ENCODE measurements around the gene MTFP1. TPM values are rescaled to one million over a fixed set of nuclear protein-coding genes. Genes with fewer than 3 reads are reported as not detected.

MTFP1 gene
- total and polyA plus RNA-seq, 2 donors (not counting 1 experiment from before 2014, with no cell fraction given), result 11.8 to 18.4 TPM

- Mint-ChIP-seq H3K4me1 (no peaks in the 10 kb centered on the region), H3K27me3 (peaks cover 22% of the 10 kb centered on the region), H3K27ac (no peak overlapping the region), H3K9me3 (ENCODE audit: insufficient read depth) (no peaks in the 10 kb centered on the region), H3K4me3 (no peak overlapping the region)
- Histone ChIP-seq H3K9ac (ENCODE audit: low read length) (no peak overlapping the region), H3K4me3 (ENCODE audit: control extremely low read depth in 1 of 5, extremely low read depth in 1 of 5, insufficient read depth in 1 of 5, low read depth in 2 of 5, low read length in 4 of 5) (no peak overlapping the region), H4K20me1 (ENCODE audit: control insufficient read depth, insufficient read depth, low read length, poor library complexity, severe bottlenecking) (no peaks in the 10 kb centered on the region), H3K27ac (ENCODE audit: low read length in 2 of 2) (no peak overlapping the region), H3K36me3 (replicated peaks in 1 of 2; ENCODE audit: control extremely low read depth in 1 of 2, control insufficient read depth in 1 of 2, extremely low read depth in 1 of 2, insufficient read depth in 2 of 2, low read length in 1 of 2) (no peaks in the 10 kb centered on the region), H3K9me3 (ENCODE audit: control extremely low read depth in 1 of 3, control insufficient read depth in 2 of 3, insufficient read depth in 1 of 3, low read length in 2 of 3) (peaks cover 0 to 5% (median 0%) of the 10 kb centered on the region in 3 donors), H2AFZ (ENCODE audit: insufficient read depth, low read depth, low read length, poor library complexity, severe bottlenecking) (no peak overlapping the region), H3K79me2 (ENCODE audit: control insufficient read depth, insufficient read depth, low read length) (no peaks in the 10 kb centered on the region), H3K4me1 (ENCODE audit: control insufficient read depth in 2 of 2, insufficient read depth in 2 of 2, low read length in 2 of 2) (no peaks in the 10 kb centered on the region), H3K4me2 (replicated peaks; ENCODE audit: low read depth, low read length, poor library complexity, severe bottlenecking) (no peak overlapping the region), H3K27me3 (replicated peaks in 1 of 4; ENCODE audit: control extremely low read depth in 1 of 4, control insufficient read depth in 3 of 4, insufficient read depth in 4 of 4, low read length in 3 of 4) (peaks cover 0 to 9% (median 0%) of the 10 kb centered on the region in 4 experiments)
- ATAC-seq (ENCODE audit: low read depth) (no peak), DNase-seq (no peak)
- intact Hi-C loops (cut with micrococcal nuclease), result no loop called here
- TF ChIP-seq CTCF (IDR thresholded peaks at IDR 0.05) (no peak), EZH2 (IDR thresholded peaks at IDR 0.05; ENCODE audit: borderline replicate concordance, insufficient read depth, low read depth, low read length, poor library complexity, severe bottlenecking) (no peak)
- WGBS (ENCODE audit: insufficient coverage), result 57% methylated on average over 2 of the region's 6 CpGs
- CTCF ChIA-PET, result no interaction called here
- POLR2A ChIA-PET, result no interaction called here
These were observed 27.3 kb downstream of the MTFP1 start for GRCh38 chr22:30452861-30453260.

GRCh38 chr22:30453731-30454510 is 28.4 kb downstream of the MTFP1 start:
- H2AFZ ChIP-seq (ENCODE audit: insufficient read depth, low read depth, low read length, poor library complexity, severe bottlenecking), result no peak overlapping the region
- Mint-ChIP-seq H3K4me1 (no peaks in the 10 kb centered on the region), H3K9me3 (ENCODE audit: insufficient read depth) (no peaks in the 10 kb centered on the region), H3K4me3 (no peak overlapping the region), H3K27ac (no peak overlapping the region), H3K27me3 (peaks cover 20% of the 10 kb centered on the region)
- H4K20me1 ChIP-seq (ENCODE audit: control insufficient read depth, insufficient read depth, low read length, poor library complexity, severe bottlenecking), result no peaks in the 10 kb centered on the region
- no peak overlapping the region for H3K9ac ChIP-seq (ENCODE audit: low read length)
- no peak overlapping the region for H3K4me2 ChIP-seq (replicated peaks; ENCODE audit: low read depth, low read length, poor library complexity, severe bottlenecking)
- WGBS (ENCODE audit: insufficient coverage), result 70% methylated on average over 3 of the region's 6 CpGs
- TF ChIP-seq EZH2 (IDR thresholded peaks at IDR 0.05; ENCODE audit: borderline replicate concordance, insufficient read depth, low read depth, low read length, poor library complexity, severe bottlenecking) (no peak), CTCF (IDR thresholded peaks at IDR 0.05) (no peak)
- intact Hi-C loops (cut with micrococcal nuclease), result no loop called here
- H3K9me3 ChIP-seq (ENCODE audit: control extremely low read depth in 1 of 3, control insufficient read depth in 2 of 3, insufficient read depth in 1 of 3, low read length in 2 of 3), result peaks cover 0 to 5% (median 0%) of the 10 kb centered on the region in 3 donors
- H3K4me3 ChIP-seq (ENCODE audit: control extremely low read depth in 1 of 5, extremely low read depth in 1 of 5, insufficient read depth in 1 of 5, low read depth in 2 of 5, low read length in 4 of 5), result no peak overlapping the region
- ATAC-seq (ENCODE audit: low read depth) (no peak), DNase-seq (no peak)
- ChIA-PET CTCF (no interaction called here), POLR2A (no interaction called here)
- peaks cover 0 to 7% (median 0%) of the 10 kb centered on the region in 4 experiments for H3K27me3 ChIP-seq (replicated peaks in 1 of 4; ENCODE audit: control extremely low read depth in 1 of 4, control insufficient read depth in 3 of 4, insufficient read depth in 4 of 4, low read length in 3 of 4)
- no peaks in the 10 kb centered on the region for H3K36me3 ChIP-seq (replicated peaks in 1 of 2; ENCODE audit: control extremely low read depth in 1 of 2, control insufficient read depth in 1 of 2, extremely low read depth in 1 of 2, insufficient read depth in 2 of 2, low read length in 1 of 2)
- no peaks in the 10 kb centered on the region for H3K4me1 ChIP-seq (ENCODE audit: control insufficient read depth in 2 of 2, insufficient read depth in 2 of 2, low read length in 2 of 2)
- no peaks in the 10 kb centered on the region for H3K79me2 ChIP-seq (ENCODE audit: control insufficient read depth, insufficient read depth, low read length)
- H3K27ac ChIP-seq (ENCODE audit: low read length in 2 of 2), result no peak overlapping the region

All from B cell (primary cell).